CD4-positive, alpha-beta T cell (primary cell): ENCODE results near the gene RNF213. TPM values are rescaled to one million over a fixed set of nuclear protein-coding genes. Genes with fewer than 3 reads are reported as not detected.

Source experiments
- ATAC-seq: fragments of 200-7000 bp; cut with Tn5 transposase; one replicate; pipeline ENCODE4 v1.10.0; 2022; ENCODE audit warnings: mild to moderate bottlenecking; ENCODE audit not compliant: poor library complexity
- CTCF ChIA-PET: fragments of 350-600 bp; sonication (Branson Sonifier 250); formaldehyde crosslinking; loops from one replicate; lab custom pipeline; 2021; ENCODE audit warnings: antibody characterized with exemption, inconsistent platforms; lab: Charles Lee
- POLR2A ChIA-PET: fragments of 350-600 bp; sonication (Branson Sonifier 250); formaldehyde crosslinking; loops from one replicate; lab custom pipeline; 2021; ENCODE audit warnings: antibody characterized with exemption, inconsistent platforms; lab: Charles Lee
- DNase-seq, 14 experiments: peaks; one replicate each; pipeline ENCODE4 v3.0.0-alpha.2; 2013 to 2020; ENCODE audit warnings: mixed read lengths in 2 of 14
- H3K27ac ChIP-seq, 2 donors: one replicate each; pipeline versions ENCODE4 v1.5.1 to v1.7.0; 2013; ENCODE audit warnings: low read length in 2 of 2, low read depth in 1 of 2, mild to moderate bottlenecking in 1 of 2
- H3K27me3 ChIP-seq, 2 experiments: 1 replicate in 1 of 2; 2 replicates in 1 of 2; pipeline versions ENCODE4 v1.6.1 to v1.7.0; 2013; ENCODE audit warnings: low read length in 2 of 2, control low read depth in 1 of 2, mild to moderate bottlenecking in 1 of 2, moderate library complexity in 1 of 2; ENCODE audit not compliant: insufficient read depth in 2 of 2, control insufficient read depth in 1 of 2
- H3K36me3 ChIP-seq: one replicate; pipeline ENCODE4 v1.6.1; 2013; ENCODE audit warnings: low read length, control low read depth; ENCODE audit not compliant: insufficient read depth
- H3K4me1 ChIP-seq: one replicate; pipeline ENCODE4 v1.6.1; 2013; ENCODE audit warnings: low read length, control low read depth; ENCODE audit not compliant: insufficient read depth
- H3K4me3 ChIP-seq: one replicate; pipeline ENCODE4 v1.5.1; 2013; ENCODE audit warnings: mild to moderate bottlenecking, low read length, moderate library complexity
- H3K9me3 ChIP-seq, 2 experiments: 1 replicate in 1 of 2; 2 replicates in 1 of 2; pipeline versions ENCODE4 v1.6.1 to v1.7.0; 2013; ENCODE audit warnings: low read length in 2 of 2, mild to moderate bottlenecking in 2 of 2, control low read depth in 1 of 2, moderate library complexity in 1 of 2; ENCODE audit not compliant: control insufficient read depth in 1 of 2, insufficient read depth in 1 of 2
- H3K27ac Mint-ChIP-seq: one replicate; pipeline ENCODE4 v1.8.0; 2020; ENCODE audit warnings: mixed read lengths
- H3K27me3 Mint-ChIP-seq: one replicate; pipeline ENCODE4 v1.8.0; 2021; ENCODE audit warnings: mixed read lengths
- H3K36me3 Mint-ChIP-seq: one replicate; pipeline ENCODE4 v1.8.0; 2021; ENCODE audit warnings: low read depth, mixed read lengths
- H3K4me1 Mint-ChIP-seq: one replicate; pipeline ENCODE4 v1.8.0; 2021; ENCODE audit warnings: low read depth, mixed read lengths
- H3K4me3 Mint-ChIP-seq: one replicate; pipeline ENCODE4 v1.8.0; 2020; ENCODE audit warnings: mild to moderate bottlenecking, mixed read lengths
- H3K9me3 Mint-ChIP-seq: one replicate; pipeline ENCODE4 v1.8.0; 2020; ENCODE audit warnings: mixed read lengths
- CTCF ChIP-seq: fragments of 200-600 bp; IDR thresholded peaks from one replicate; pipeline ENCODE4 v1.8.0; 2022; ENCODE audit warnings: antibody characterized with exemption, mild to moderate bottlenecking
- intact Hi-C, 2 experiments: fragments of 100-400 bp; cut with DNase I in 1 of 2; cut with micrococcal nuclease in 1 of 2; formaldehyde crosslinking; loops; one replicate each; pipeline versions ENCODE4 v1.15.1 to v1.9.0; 2023 to 2025; cut with DNase I, micrococcal nuclease
- total RNA-seq, 174 experiments: library from RNA in 2 of 174; stranded (reverse) in 2 of 174; gene quantifications; one replicate each; pipeline ENCODE4 v1.2.3 and lab custom pipeline; 2021 to 2026

The RNF213 gene
- total RNA-seq, 2 experiments from 2014 or later = 290 to 312 TPM

- Histone ChIP-seq H3K4me3 (no peak overlapping the region), H3K27ac (no peak overlapping the region), H3K36me3 (peaks cover 61% of the 10 kb centered on the region), H3K4me1 (peaks cover 89% of the 10 kb centered on the region), H3K27me3 (no peaks in the 10 kb centered on the region), H3K9me3 (no peaks in the 10 kb centered on the region)
- H3K4me1 Mint-ChIP-seq = peaks cover 31% of the 10 kb centered on the region
- no peak for TF ChIP-seq CTCF
- intact Hi-C loops = loop anchor here in 1 of 2 experiments (5.0 to 10.0 kb wide), 2 partner anchors 144 to 1246 kb away; partner anchors contain the start of gene ACTG1
- no peaks in the 10 kb centered on the region for H3K27me3 Mint-ChIP-seq
- ATAC-seq = no peak
- H3K36me3 Mint-ChIP-seq = peaks cover 30% of the 10 kb centered on the region
- no peak overlapping the region for H3K4me3 Mint-ChIP-seq
- no peak overlapping the region for H3K27ac Mint-ChIP-seq
- H3K9me3 Mint-ChIP-seq = no peaks in the 10 kb centered on the region
- no peak for DNase-seq
- POLR2A ChIA-PET = no interaction called here
- CTCF ChIA-PET = interaction anchor here (0.7 kb wide), 1 partner anchor 16 kb away, joined by 4 read pairs; no protein-coding TSS in a partner anchor
Measured at GRCh38 chr17:80268427-80268826, 7.8 kb downstream of the RNF213 start.

- intact Hi-C loops = loop anchor here in 1 of 2 experiments (5.0 to 10.0 kb wide), 2 partner anchors 143 to 1245 kb away; partner anchors contain the start of gene ACTG1
- TF ChIP-seq CTCF = no peak
- H3K4me3 Mint-ChIP-seq = no peak overlapping the region
- ATAC-seq (no peak), DNase-seq (no peak)
- no peaks in the 10 kb centered on the region for H3K27me3 ChIP-seq
- H3K27ac Mint-ChIP-seq = no peak overlapping the region
- no peaks in the 10 kb centered on the region for H3K9me3 ChIP-seq
- no peak overlapping the region for H3K27ac ChIP-seq
- H3K36me3 ChIP-seq = peaks cover 68% of the 10 kb centered on the region
- H3K27me3 Mint-ChIP-seq = no peaks in the 10 kb centered on the region
- H3K4me1 Mint-ChIP-seq = peaks cover 32% of the 10 kb centered on the region
- CTCF ChIA-PET = no interaction called here
- POLR2A ChIA-PET = no interaction called here
- peaks cover 89% of the 10 kb centered on the region for H3K4me1 ChIP-seq
- no peaks in the 10 kb centered on the region for H3K9me3 Mint-ChIP-seq
- peaks cover 33% of the 10 kb centered on the region for H3K36me3 Mint-ChIP-seq
- no peak overlapping the region for H3K4me3 ChIP-seq
Measured at GRCh38 chr17:80269405-80269807, 8.8 kb downstream of the RNF213 start.

- Histone ChIP-seq H3K36me3 (peaks cover 71% of the 10 kb centered on the region), H3K27ac (peak overlapping the region in 1 of 2 donors; percentile 13), H3K9me3 (no peaks in the 10 kb centered on the region), H3K4me3 (no peak overlapping the region), H3K4me1 (peaks cover 85% of the 10 kb centered on the region), H3K27me3 (no peaks in the 10 kb centered on the region)
- CTCF ChIA-PET = interaction anchor here (1.3 kb wide), 1 partner anchor 74 kb away, joined by 7 read pairs; no protein-coding TSS in a partner anchor
- Mint-ChIP-seq H3K9me3 (no peaks in the 10 kb centered on the region), H3K27ac (peak overlapping the region; percentile 75), H3K36me3 (peaks cover 29% of the 10 kb centered on the region), H3K27me3 (no peaks in the 10 kb centered on the region), H3K4me3 (no peak overlapping the region), H3K4me1 (peaks cover 26% of the 10 kb centered on the region)
- DNase-seq = no peak
- no peak for TF ChIP-seq CTCF
- no peak for ATAC-seq
- POLR2A ChIA-PET = no interaction called here
- intact Hi-C loops = no loop called here
Measured at GRCh38 chr17:80270104-80270503, 9.5 kb downstream of the RNF213 start.
